Subcutaneous adipose tissue (tissue), 4 donors: Measurements from ENCODE around the gene SHROOM2. TPM values are rescaled to one million over a fixed set of nuclear protein-coding genes. Genes with fewer than 3 reads are reported as not detected.

Experiments used
- total RNA-seq, 4 donors: library from RNA; depleted of rRNA; stranded (reverse); fragments of >200 nt; gene quantifications; one replicate each; pipeline ENCODE4 v1.1.0, GENCODE V29; 2016
- TF ChIP-seq, protein P1 (sequence below): fragments of 450-650 bp; IDR thresholded peaks from one replicate; pipeline ENCODE4 v1.5.1; 2016; ENCODE audit warnings: low read depth, mild to moderate bottlenecking, control low read depth, antibody characterized with exemption, moderate library complexity

The SHROOM2 gene
- total RNA-seq, 4 donors from 2014 or later, result 0.16 to 0.44 (median 0.27) TPM

DNA sequence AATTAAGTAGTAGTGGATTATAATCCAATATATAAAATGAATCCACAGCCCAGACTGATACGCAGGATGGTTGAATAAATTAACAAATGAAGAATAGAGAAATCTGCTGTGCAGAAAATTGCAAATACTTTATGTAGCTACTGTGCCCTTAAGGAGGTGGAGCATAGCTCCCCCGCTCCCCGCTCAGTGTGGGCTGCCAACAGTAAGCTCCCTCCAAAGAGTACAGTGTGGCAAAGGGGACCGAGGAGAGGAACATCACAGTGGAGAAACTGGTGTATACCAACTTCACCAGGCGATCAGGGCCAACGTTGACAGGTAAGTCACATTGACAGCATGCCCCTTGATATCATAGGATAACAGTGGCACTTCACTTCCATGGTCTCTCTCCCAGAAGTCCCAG is 123.0 kb downstream of the SHROOM2 start:
- TF ChIP-seq, protein P1, sequence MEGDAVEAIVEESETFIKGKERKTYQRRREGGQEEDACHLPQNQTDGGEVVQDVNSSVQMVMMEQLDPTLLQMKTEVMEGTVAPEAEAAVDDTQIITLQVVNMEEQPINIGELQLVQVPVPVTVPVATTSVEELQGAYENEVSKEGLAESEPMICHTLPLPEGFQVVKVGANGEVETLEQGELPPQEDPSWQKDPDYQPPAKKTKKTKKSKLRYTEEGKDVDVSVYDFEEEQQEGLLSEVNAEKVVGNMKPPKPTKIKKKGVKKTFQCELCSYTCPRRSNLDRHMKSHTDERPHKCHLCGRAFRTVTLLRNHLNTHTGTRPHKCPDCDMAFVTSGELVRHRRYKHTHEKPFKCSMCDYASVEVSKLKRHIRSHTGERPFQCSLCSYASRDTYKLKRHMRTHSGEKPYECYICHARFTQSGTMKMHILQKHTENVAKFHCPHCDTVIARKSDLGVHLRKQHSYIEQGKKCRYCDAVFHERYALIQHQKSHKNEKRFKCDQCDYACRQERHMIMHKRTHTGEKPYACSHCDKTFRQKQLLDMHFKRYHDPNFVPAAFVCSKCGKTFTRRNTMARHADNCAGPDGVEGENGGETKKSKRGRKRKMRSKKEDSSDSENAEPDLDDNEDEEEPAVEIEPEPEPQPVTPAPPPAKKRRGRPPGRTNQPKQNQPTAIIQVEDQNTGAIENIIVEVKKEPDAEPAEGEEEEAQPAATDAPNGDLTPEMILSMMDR, result no peak

DNA sequence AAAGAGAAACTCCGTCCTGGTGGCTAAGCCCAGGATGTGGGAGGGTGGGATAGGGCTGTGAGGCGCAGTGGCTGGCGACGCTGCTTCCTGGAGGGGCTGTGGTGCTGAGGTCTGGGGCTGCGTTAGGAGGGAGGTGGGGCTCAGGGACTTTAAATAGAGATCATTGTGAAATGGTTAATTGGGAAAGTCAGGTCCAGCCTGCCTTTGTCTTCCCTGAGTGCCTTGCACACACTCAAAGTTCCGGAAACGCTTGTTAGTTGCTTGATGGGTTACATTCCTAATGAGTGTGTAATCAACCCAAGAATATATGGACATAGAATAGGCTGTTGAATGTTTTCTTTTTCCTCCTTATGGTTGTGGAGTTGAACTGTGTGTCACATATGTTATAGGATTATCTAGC is 125.3 kb downstream of the SHROOM2 start:
- TF ChIP-seq, protein P1, result no peak

DNA sequence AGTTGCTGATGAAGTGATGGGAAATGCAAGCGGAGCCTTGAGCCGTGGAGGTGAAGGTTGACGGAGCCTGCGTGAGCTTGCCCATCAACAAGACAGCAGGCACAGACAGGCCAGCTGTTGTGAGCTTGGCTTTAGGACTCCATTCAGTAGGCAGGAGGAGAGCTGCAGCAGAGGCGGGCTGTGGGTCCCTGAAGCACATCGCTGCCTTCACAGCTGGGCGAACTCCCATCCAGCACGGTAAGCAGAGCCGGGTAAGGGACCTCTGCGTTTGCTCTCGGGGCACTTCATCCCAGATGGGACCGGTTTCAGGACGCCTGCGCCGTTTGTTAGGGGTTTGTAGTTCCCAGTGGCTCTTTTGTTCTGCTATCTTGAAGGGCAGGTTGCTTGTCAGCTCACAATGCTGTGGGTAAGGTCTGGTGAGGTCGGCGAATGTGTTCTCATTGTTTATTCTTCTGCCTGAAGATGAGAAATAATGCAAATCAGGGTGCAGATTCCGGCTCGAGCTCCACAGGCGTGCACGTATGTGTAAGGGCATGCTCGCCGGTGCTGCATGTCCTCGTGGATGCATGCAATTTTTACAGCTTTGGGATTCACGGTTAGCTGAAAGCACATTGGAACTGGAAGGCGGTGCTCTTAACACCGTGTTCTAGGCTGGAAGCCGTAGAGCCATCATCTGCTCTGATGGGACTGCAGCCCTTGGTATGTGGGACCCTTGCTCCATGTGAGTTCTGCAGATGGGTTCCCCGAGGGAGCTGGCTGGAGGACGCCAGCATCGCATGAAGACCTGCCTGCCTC is 126.3 kb downstream of the SHROOM2 start:
- TF ChIP-seq, protein P1, result no peak

DNA sequence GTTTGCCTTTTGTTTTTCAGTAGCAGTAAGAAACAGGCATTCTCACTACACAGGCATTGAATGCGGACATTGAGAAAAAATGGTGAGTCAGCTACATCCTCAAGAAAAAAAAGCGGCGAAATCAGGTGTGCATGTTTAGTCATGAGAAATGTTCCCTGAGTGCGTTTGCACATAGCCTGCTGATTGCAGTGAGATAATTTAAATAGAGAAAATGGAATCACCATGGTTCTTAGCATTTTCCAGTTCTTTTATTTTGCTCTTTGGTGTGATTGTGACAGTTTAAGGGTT is 126.9 kb downstream of the SHROOM2 start:
- TF ChIP-seq, protein P1, result no peak

DNA sequence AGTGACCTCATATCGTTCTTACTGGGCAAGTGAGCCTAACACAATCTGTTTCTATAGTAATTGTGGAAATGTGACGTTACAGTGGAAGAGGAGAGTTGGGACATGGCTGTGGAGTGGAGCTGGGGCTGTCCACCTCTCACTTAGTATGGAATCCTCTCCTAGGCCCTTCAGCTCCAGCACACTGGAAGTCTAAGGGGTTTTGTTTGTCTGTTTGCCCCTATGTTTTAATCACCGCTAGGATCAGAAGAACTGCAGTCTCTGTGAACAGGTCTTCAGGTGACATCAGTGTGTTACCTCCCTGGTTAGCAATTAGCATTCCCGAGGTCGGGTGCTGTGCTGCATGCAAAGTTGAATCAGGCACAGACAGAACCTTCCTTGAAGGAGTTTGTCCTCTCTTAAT is 131.6 kb downstream of the SHROOM2 start:
- TF ChIP-seq, protein P1, result no peak

DNA sequence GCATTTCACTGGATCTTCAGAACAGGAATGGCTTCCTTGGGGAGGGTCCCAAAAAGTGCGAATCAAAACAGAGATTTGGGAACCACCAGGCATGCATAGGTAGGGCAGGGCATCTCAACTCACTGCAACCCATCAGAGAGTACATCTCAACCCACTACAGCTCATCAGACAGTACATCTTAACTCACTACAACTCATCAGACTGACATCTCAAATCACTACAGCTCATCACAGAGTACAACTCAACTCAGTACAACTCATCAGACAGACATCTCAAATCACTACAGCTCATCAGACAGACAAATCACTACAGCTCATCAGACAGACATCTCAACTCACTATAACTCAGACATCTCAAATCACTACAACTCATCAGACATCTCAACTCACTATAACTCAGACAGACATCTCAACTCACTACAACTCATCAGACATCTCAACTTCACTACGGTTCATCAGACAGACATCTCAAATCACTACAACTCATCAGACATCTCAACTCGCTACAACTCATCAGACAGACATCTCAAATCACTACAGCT is 133.5 kb downstream of the SHROOM2 start:
- TF ChIP-seq, protein P1, result no peak

DNA sequence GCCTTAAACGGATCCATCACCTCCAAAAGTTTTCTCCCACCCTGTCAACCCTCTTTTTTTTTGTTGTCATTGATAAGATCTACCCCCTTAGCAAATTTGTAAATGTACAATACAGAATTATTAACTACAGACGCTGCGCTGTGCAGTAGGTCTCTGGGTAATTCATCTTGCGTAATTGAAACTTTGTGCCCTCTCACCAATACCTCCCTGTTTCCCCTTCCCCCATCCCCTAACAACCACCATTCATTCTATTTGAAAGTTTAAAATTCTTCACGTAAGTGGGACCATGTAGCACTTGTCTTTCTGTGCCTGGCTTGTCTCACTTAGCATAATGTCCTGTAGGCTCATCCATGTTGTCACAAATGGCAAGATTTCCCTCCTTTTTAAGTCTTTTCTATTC is 135.2 kb downstream of the SHROOM2 start:
- TF ChIP-seq, protein P1, result no peak
